ENCODE measurements around the gene PTPRF.
A peak's percentile ranks its signal among the peaks of the same experiment; 100 is the strongest.
"Not testable (repeated sequence)": the region's sequence is repeated elsewhere in the genome, so short reads cannot be mapped to it uniquely, and the experiment has no call there.

Gene PTPRF

DNA sequence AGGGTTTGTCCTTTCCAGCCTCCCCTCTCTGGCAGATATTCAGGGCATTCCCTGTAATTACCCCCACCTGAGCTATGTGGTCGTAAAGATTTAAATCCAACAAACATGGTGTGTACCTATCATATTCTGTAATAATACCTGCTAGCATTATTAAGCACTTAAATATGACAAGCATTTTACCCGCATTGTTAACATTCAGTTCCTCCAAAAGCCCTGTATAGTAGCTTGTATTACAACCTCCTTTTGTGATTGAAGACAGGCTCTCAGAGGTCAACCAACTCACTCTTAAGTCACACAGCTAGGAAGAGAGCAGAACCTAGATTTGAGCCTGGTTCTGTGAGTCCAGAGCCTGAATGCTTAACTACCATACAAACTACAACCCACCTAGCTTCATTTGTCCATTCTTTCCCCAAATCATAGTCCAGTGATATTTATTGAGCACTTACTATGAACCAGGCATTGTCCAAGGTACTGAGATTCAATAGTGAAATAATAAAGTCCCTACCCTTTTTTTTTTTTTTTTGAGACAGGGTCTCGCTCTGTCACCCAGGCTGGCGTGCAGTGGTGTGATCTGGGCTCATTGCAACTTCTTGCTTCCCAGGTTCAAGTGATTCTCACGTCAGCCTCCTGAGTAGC is 105.4 kb downstream of the PTPRF start:
- DNase-seq, result no peak

- no peak for DNase-seq
Observed at GRCh38 chr1:43637267-43637666, 106.6 kb downstream of the PTPRF start.

DNA sequence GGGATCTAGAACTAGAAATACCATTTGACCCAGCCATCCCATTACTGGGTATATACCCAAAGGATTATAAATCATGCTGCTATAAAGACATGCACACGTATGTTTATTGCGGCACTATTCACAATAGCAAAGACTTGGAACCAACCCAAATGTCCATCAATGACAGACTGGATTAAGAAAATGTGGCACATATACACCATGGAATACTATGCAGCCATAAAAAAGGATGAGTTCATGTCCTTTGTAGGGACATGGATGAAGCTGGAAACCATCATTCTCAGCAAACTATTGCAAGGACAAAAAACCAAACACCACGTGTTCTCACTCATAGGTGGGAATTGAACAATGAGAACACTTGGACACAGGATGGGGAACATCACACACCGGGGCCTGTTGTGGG is 107.7 kb downstream of the PTPRF start:
- not testable (repeated sequence) for DNase-seq

GRCh38 chr1:43639976-43640794 is 109.5 kb downstream of the PTPRF start:
- no peak for DNase-seq

DNA sequence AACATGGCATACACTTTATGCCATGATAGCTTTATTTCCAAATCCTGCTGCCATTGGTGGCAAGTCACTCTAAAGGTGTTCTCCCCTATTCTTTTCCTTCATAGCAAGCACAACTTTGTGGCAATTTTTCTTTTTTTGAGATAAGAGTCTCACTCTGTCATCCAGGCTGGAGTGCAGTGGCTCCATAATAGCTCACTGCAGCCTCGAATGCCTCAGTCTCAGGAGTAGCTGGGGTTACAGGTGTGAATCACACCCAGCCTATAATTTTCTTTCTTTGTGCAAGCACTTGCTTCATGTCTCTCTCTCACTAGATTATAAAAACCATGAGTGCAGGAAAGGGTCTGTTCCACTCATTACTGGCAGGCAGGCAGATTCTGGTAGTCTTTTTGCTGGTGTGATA is 113.9 kb downstream of the PTPRF start:
- DNase-seq, result no peak

GRCh38 chr1:43645461-43645860 is 114.8 kb downstream of the PTPRF start:
- DNase-seq, result no peak

DNA sequence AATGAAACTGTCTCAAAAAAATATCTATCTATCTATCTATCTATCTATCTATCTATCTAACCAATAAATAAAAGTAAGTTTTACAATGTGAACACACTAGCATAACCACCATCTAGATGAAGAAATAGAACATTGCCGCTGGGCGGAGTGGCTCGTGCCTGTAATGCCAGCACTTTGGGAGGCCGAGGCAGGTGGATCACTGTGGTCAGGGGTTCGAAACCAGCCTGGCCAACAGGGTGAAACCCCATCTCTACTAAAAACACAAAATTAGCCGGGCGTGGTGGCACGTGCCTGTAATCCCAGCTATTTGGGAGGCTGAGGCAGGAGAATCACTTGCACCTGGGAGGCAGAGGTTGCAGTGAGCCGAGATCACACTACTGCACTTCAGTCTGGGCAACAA is 116.6 kb downstream of the PTPRF start:
- DNase-seq, result not testable (repeated sequence)

DNA sequence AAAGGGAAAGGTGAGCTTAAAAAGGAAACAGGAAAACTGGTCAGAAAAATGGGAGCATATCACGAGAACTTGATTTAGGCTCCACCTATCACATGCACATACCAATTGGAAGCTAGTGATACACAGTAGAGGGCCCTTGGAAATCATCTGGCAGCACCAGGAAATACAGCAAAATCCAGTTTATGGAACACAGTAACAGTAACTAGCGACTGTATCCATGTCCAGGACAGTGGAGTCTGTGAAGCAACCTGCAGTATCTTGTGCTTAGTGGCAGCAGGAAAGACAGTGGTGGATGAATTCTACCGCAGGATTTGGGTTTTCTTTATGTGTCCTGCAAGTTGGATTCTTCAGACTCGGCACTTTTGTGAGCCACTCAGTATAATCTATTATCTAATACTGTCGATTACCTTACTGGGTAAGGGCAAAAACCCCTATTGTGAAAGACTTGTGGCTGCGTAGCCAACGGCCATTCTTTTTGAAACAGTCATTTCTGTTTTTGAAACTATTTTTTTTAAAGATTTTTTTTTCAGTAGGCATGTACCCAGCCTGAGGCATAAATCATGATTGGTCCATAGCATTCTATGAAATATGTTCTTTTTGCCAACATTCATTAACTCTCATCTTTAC is 117.7 kb downstream of the PTPRF start:
- no peak for DNase-seq

DNA sequence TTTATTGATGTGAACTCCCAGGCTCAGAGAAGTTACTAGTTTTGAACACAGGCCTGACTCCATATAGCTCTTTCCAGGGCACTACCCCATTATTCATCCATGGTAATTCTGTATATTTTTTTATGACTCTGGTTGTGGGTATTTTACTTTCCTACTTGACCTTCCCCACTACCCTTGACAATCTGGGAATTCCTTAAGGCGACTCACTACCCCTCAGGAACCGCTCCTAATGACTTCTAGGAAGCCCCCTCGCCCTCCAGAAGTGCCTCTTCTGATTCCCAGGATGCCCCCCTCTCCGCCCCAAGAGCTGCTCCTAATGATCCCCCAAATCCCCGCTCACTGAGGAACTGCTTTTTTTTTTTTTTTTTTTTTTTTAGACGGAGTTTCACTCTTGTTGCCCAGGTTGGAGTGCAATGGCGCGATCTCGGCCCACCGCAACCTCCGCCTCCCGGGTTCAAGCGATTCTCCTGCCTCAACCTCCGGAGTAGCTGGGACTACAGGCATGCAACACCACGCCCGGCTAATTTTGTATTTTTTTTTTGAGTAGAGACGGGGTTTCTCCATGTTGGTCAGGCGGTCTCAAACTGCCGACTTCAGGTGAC is 118.3 kb downstream of the PTPRF start:
- no peak for DNase-seq

- peak; percentile 81 to 99 (median 96) for DNase-seq
Observed at GRCh38 chr1:43650310-43651085, 119.8 kb downstream of the PTPRF start.

DNA sequence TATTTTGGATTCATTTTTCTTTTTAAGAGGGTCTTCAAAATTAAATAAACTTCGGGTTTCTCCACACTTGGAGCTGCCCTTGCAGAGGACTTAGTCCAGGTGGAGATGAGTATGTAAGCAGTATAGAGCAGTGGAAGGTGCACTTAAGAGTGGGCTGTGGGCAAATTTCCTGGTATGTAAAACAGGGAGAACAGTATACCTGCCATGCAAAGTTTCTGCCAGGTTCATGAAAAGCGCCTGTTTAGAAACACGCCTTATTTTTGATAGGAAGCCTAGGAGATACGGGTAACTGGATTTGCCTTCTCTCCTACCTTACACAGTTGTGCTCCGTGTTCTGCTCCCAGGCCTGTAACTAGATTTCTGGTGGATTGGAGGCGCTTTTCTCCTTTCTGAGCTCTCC is 120.5 kb downstream of the PTPRF start:
- DNase-seq, result no peak

GRCh38 chr1:43651902-43652301 is 121.2 kb downstream of the PTPRF start:
- no peak for DNase-seq

DNA sequence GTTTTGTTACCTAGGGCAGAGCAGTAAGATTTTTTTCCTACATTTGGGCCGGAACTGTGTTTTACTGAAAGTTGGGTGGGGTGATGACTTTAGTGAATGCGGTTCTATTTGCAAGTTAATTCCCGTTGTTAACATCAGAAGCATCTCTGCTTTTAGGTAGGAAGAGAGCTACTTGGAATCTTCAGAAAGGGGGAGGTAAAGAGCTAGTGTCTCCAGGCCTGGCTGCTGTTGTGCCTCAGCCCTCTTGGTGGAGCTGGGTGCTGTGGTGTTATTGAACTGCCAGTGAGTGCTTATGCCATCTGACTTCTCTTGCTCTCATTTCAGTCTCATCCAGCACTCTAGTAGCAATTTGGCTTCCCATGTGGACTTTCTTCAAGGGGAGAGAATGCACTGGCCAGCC is 122.7 kb downstream of the PTPRF start:
- peak in 5 of 14 donors; percentile 1 to 18 (median 7) for DNase-seq

GRCh38 chr1:43653893-43654292 is 123.2 kb downstream of the PTPRF start:
- no peak for DNase-seq

DNA sequence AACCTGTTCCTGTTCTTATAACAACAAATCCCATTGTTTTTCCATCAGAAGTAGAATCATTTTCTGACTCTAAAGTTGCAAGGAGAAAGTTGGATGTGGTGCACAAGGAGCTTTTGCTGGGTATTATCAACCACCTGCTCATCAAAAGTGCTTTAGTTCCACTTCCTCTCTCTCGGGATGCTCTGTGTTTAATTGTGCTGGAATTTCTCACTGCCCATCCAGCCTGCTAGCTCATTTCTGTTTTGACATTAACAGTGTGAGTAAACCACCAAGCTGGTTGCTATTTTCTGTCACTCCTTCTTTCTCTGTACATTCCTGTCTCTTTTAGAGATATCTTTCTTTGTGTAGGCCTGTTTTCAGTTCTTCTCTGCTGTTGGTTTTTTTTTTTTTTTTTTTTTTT is 125.3 kb downstream of the PTPRF start:
- DNase-seq, result no peak

DNA sequence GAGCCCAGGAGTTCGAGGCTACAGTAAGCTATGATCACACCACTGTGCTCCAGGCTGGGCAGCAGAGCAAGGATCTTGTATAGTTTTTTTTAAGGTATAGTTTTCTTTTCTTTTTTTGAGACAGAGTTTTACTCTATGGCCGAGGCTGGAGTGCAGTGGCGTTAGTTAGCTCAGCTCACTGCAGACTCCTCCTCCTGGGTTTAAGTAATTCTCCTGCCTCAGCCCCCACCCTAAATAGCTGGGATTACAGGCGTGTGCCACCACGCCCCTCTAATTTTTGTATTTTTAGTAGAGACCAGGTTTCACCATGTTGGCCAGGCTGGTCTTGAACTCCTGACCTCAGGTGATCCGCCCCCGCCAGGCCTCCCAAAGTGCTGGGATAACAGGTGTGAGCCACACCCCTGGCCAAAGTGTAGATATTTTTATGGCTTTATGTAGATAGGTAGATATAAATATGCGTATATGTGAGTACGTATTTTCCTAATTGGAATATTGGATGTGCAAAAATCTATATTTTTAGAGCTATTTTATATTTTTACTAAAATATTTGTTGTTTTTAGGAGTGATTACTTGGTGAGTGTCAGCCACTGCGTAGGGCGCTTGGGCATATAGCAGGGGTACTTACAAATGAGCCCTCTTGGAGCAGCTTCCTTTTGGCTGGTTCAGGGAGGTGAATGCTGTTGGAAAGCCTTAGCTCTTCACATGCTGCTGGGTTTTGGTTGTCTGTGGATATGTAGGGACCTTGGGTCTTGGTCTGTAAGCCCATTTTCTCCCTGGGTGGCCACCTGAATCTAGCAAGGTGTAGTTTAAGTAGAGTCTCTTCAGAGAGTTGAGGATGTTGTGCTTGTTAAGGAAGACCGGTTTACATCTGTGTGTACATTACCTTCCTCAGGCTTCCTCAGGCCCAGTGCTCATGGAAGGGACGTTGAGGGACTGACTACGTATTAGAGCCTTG is 128.8 kb downstream of the PTPRF start:
- DNase-seq, result no peak

DNA sequence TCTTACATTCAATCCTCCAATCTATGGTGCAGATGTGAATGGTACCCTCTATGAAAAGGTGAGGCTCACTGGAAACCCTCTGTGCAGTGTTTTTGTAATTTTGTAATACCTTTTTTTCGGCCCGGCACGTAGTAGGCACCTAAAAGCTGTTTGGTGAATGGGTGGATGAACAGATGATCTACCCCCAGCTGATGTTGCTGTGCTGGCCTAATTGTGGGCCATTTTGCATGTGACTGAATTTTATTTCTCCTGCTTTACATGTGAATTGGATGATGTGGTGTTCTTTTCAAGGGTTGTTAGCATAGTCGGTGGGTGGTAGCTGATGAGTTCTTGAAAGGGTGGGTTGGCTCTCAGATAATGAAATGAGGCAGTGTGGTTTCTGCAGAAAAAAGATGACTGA is 129.7 kb downstream of the PTPRF start:
- DNase-seq, result no peak

- DNase-seq, result no peak
Observed at GRCh38 chr1:43664369-43664768, 133.7 kb downstream of the PTPRF start.

DNA sequence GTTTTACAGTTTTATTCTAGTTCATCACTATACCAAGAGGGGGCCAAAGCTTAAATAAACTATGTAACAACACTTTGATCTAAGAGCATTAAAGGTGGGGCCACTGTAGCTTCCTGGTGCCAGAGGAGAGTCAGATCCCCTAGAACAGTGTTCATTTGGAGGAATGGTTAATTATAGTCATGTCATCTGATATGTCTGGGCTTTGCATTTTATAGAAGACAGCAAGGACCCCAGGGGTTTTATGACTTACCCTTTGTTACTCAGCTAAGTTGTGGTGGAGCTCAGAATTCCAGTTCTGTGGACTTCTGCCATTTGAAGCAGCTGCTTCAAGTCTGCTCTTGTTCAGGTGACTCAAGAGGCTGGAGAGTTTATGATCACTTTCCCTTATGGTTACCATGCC is 135.9 kb downstream of the PTPRF start:
- DNase-seq, result no peak

DNA sequence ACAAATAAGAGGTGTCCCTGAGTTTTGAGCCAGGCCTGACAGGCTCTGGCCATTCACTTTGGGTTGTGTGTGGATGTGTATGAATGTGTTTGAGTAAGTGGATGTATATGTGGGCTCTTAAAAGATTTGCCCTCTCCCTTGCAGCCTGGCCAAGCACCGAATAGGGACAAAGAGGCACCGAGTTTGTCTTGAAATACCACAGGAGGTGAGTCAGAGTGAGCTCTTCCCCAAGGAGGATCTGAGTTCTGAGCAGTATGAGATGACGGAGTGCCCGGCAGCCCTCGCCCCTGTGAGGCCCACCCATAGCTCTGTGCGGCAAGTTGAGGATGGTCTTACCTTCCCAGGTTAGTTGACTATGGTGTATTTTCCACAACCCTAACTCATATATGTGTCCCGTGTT is 138.3 kb downstream of the PTPRF start:
- no peak for DNase-seq

- no peak for DNase-seq
Observed at GRCh38 chr1:43669878-43670277, 139.2 kb downstream of the PTPRF start.
